Dendritic cell treated with granulocyte-macrophage colony-stimulating factor and Interleukin-4, amounts not matched to agents 40 ng/mL and 50 ng/mL, for 4 days (primary cell): Measurements from ENCODE around the gene ANO10.

ENCODE experiments used
- H3K27ac Mint-ChIP-seq: one replicate; pipeline ENCODE4 v1.8.0; 2022; ENCODE audit warnings: mild to moderate bottlenecking, mixed read lengths
- H3K27me3 Mint-ChIP-seq: one replicate; pipeline ENCODE4 v1.8.0; 2022; ENCODE audit warnings: mild to moderate bottlenecking, mixed read lengths
- H3K36me3 Mint-ChIP-seq: one replicate; pipeline ENCODE4 v1.8.0; 2022; ENCODE audit warnings: low read depth, mixed read lengths
- H3K4me1 Mint-ChIP-seq: one replicate; pipeline ENCODE4 v1.8.0; 2022; ENCODE audit warnings: low read depth, mixed read lengths
- H3K4me3 Mint-ChIP-seq: one replicate; pipeline ENCODE4 v1.8.0; 2022; ENCODE audit warnings: mild to moderate bottlenecking, moderate library complexity, mixed read lengths
- H3K9me3 Mint-ChIP-seq: one replicate; pipeline ENCODE4 v1.8.0; 2022; ENCODE audit warnings: mixed read lengths
- intact Hi-C: fragments of 100-400 bp; cut with micrococcal nuclease; formaldehyde crosslinking; loops from one replicate; pipeline ENCODE4 v1.15.0; 2022

Gene ANO10

GRCh38 chr3:43436507-43437140 lies 185.2 kb downstream of the ANO10 start:
- no peak overlapping the region for H3K4me3 Mint-ChIP-seq
- no peaks in the 10 kb centered on the region for H3K27me3 Mint-ChIP-seq
- no peak overlapping the region for H3K27ac Mint-ChIP-seq
- peaks cover 14% of the 10 kb centered on the region for H3K36me3 Mint-ChIP-seq
- H3K4me1 Mint-ChIP-seq: peaks cover 8% of the 10 kb centered on the region
- intact Hi-C loops: no loop called here
- no peaks in the 10 kb centered on the region for H3K9me3 Mint-ChIP-seq

- Mint-ChIP-seq H3K4me1 (peaks cover 8% of the 10 kb centered on the region), H3K4me3 (no peak overlapping the region), H3K27ac (no peak overlapping the region), H3K27me3 (no peaks in the 10 kb centered on the region), H3K36me3 (peaks cover 22% of the 10 kb centered on the region), H3K9me3 (no peaks in the 10 kb centered on the region)
- intact Hi-C loops: no loop called here
Measured at GRCh38 chr3:43435706-43436105, 186.1 kb downstream of the ANO10 start.

GRCh38 chr3:43434431-43434830 lies 187.4 kb downstream of the ANO10 start:
- H3K27ac Mint-ChIP-seq: no peak overlapping the region
- peaks cover 22% of the 10 kb centered on the region for H3K36me3 Mint-ChIP-seq
- H3K9me3 Mint-ChIP-seq: no peaks in the 10 kb centered on the region
- H3K27me3 Mint-ChIP-seq: no peaks in the 10 kb centered on the region
- intact Hi-C loops: no loop called here
- peaks cover 8% of the 10 kb centered on the region for H3K4me1 Mint-ChIP-seq
- no peak overlapping the region for H3K4me3 Mint-ChIP-seq

- Mint-ChIP-seq H3K36me3 (peaks cover 15% of the 10 kb centered on the region), H3K27me3 (no peaks in the 10 kb centered on the region), H3K4me3 (no peak overlapping the region), H3K9me3 (no peaks in the 10 kb centered on the region), H3K27ac (no peak overlapping the region), H3K4me1 (no peaks in the 10 kb centered on the region)
- intact Hi-C loops: no loop called here
Measured at GRCh38 chr3:43432462-43432861, 189.3 kb downstream of the ANO10 start.

GRCh38 chr3:43426388-43426787 lies 195.4 kb downstream of the ANO10 start:
- Mint-ChIP-seq H3K4me1 (no peaks in the 10 kb centered on the region), H3K9me3 (peaks cover 9% of the 10 kb centered on the region), H3K27ac (no peak overlapping the region), H3K36me3 (peaks cover 11% of the 10 kb centered on the region), H3K27me3 (no peaks in the 10 kb centered on the region), H3K4me3 (no peak overlapping the region)
- intact Hi-C loops: no loop called here

GRCh38 chr3:43425829-43426228 lies 196.0 kb downstream of the ANO10 start:
- peaks cover 6% of the 10 kb centered on the region for H3K36me3 Mint-ChIP-seq

GRCh38 chr3:43423639-43424038 lies 198.2 kb downstream of the ANO10 start:
- Mint-ChIP-seq H3K27ac (no peak overlapping the region), H3K4me1 (no peaks in the 10 kb centered on the region), H3K27me3 (no peaks in the 10 kb centered on the region), H3K4me3 (no peak overlapping the region), H3K36me3 (peaks cover 13% of the 10 kb centered on the region), H3K9me3 (peaks cover 9% of the 10 kb centered on the region)
- intact Hi-C loops: no loop called here

More at GRCh38 chr3:43425829-43426228, 196.0 kb downstream of the ANO10 start:
- no peaks in the 10 kb centered on the region for H3K4me1 Mint-ChIP-seq
- intact Hi-C loops: no loop called here
- H3K27ac Mint-ChIP-seq: no peak overlapping the region
- peaks cover 9% of the 10 kb centered on the region for H3K9me3 Mint-ChIP-seq
- no peak overlapping the region for H3K4me3 Mint-ChIP-seq
- no peaks in the 10 kb centered on the region for H3K27me3 Mint-ChIP-seq

GRCh38 chr3:43423142-43423541 lies 198.7 kb downstream of the ANO10 start:
- no peaks in the 10 kb centered on the region for H3K27me3 Mint-ChIP-seq
- H3K27ac Mint-ChIP-seq: no peak overlapping the region
- intact Hi-C loops: no loop called here
- H3K9me3 Mint-ChIP-seq: peaks cover 9% of the 10 kb centered on the region
- peaks cover 13% of the 10 kb centered on the region for H3K36me3 Mint-ChIP-seq
- no peak overlapping the region for H3K4me3 Mint-ChIP-seq
- no peaks in the 10 kb centered on the region for H3K4me1 Mint-ChIP-seq

- intact Hi-C loops: no loop called here
- Mint-ChIP-seq H3K4me1 (no peaks in the 10 kb centered on the region), H3K9me3 (no peaks in the 10 kb centered on the region), H3K27me3 (no peaks in the 10 kb centered on the region), H3K36me3 (peaks cover 6% of the 10 kb centered on the region), H3K4me3 (no peak overlapping the region), H3K27ac (no peak overlapping the region)
Measured at GRCh38 chr3:43418601-43419272, 203.1 kb downstream of the ANO10 start.

- intact Hi-C loops: no loop called here
Measured at GRCh38 chr3:43417133-43417532, 204.7 kb downstream of the ANO10 start.

GRCh38 chr3:43415088-43415487 lies 206.7 kb downstream of the ANO10 start:
- no peaks in the 10 kb centered on the region for H3K9me3 Mint-ChIP-seq
- H3K4me1 Mint-ChIP-seq: peaks cover 9% of the 10 kb centered on the region
- intact Hi-C loops: no loop called here
- H3K27ac Mint-ChIP-seq: no peak overlapping the region
- H3K4me3 Mint-ChIP-seq: no peak overlapping the region
- no peaks in the 10 kb centered on the region for H3K27me3 Mint-ChIP-seq
- peaks cover 2% of the 10 kb centered on the region for H3K36me3 Mint-ChIP-seq

More at GRCh38 chr3:43417133-43417532, 204.7 kb downstream of the ANO10 start:
- Mint-ChIP-seq H3K27ac (no peak overlapping the region), H3K27me3 (no peaks in the 10 kb centered on the region), H3K4me1 (peaks cover 9% of the 10 kb centered on the region), H3K9me3 (no peaks in the 10 kb centered on the region), H3K4me3 (no peak overlapping the region), H3K36me3 (peaks cover 6% of the 10 kb centered on the region)

- Mint-ChIP-seq H3K4me3 (no peak overlapping the region), H3K27me3 (no peaks in the 10 kb centered on the region), H3K36me3 (no peaks in the 10 kb centered on the region), H3K9me3 (no peaks in the 10 kb centered on the region), H3K27ac (no peak overlapping the region), H3K4me1 (peaks cover 9% of the 10 kb centered on the region)
- intact Hi-C loops: no loop called here
Measured at GRCh38 chr3:43413676-43414368, 208.0 kb downstream of the ANO10 start.

GRCh38 chr3:43411429-43411828 lies 210.4 kb downstream of the ANO10 start:
- Mint-ChIP-seq H3K36me3 (no peaks in the 10 kb centered on the region), H3K27ac (no peak overlapping the region), H3K9me3 (no peaks in the 10 kb centered on the region), H3K4me3 (no peak overlapping the region), H3K4me1 (peaks cover 9% of the 10 kb centered on the region), H3K27me3 (no peaks in the 10 kb centered on the region)
- intact Hi-C loops: no loop called here

GRCh38 chr3:43410592-43410991 lies 211.2 kb downstream of the ANO10 start:
- H3K27ac Mint-ChIP-seq: no peak overlapping the region
- peaks cover 9% of the 10 kb centered on the region for H3K4me1 Mint-ChIP-seq
- H3K36me3 Mint-ChIP-seq: no peaks in the 10 kb centered on the region
- H3K4me3 Mint-ChIP-seq: no peak overlapping the region
- H3K9me3 Mint-ChIP-seq: no peaks in the 10 kb centered on the region
- intact Hi-C loops: no loop called here
- H3K27me3 Mint-ChIP-seq: no peaks in the 10 kb centered on the region
